GM18505 (cell line): ENCODE data around the gene ANKRD16.
"Not testable (repeated sequence)": the region's sequence is repeated elsewhere in the genome, so short reads cannot be mapped to it uniquely, and the experiment has no call there.

ENCODE experiments used
- ATAC-seq: cut with Tn5 transposase; IDR thresholded peaks from one replicate; pipeline ENCODE4 v1.9.1; 2021; ENCODE audit not compliant: unreplicated experiment
- POLR2A ChIP-seq: IDR thresholded peaks from 4 replicates; pipeline ENCODE4 v1.6.1; 2011; ENCODE audit warnings: borderline replicate concordance; ENCODE audit not compliant: insufficient read depth, insufficient read length; ENCODE audit errors: extremely low read depth

ANKRD16 gene

DNA sequence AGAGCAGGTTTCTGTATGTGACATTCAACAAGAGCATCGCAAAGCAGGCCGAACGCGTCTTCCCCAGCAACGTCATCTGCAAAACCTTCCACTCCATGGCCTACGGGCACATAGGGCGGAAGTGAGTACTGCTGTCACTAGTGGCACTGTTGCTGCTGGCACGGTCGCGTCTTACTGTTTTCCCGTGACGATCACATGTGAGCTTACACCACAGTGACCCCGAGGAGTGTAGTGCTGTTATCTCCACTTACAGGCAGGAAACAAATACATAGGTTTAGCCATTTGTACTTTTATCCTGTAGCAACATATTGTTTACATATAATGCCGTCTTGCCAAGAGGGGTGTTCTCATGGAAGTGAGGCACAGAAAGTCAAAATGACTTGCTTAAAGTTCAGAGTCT is 25.8 kb upstream of the ANKRD16 start:
- ATAC-seq: no peak
- TF ChIP-seq POLR2A: no peak

DNA sequence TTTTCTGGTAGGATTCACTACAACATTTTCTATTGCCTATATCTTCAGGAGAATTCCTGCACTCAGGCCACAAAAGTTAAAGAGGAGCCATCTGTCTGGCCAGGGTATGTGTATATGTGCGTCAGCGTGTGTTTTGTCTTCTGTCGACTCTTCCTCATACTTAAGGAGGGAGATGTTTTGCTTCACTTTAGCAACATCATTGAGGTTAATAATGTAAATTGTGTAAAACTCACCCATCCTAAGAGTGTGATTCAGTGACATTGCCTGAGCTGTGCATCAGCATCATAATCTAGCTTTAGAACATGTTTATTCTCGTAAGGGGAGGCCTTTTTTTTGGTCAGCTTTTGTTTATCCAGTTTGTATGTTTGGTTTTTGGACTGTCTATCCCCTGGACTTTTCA is 24.0 kb upstream of the ANKRD16 start:
- no peak for ATAC-seq
- TF ChIP-seq POLR2A: no peak

DNA sequence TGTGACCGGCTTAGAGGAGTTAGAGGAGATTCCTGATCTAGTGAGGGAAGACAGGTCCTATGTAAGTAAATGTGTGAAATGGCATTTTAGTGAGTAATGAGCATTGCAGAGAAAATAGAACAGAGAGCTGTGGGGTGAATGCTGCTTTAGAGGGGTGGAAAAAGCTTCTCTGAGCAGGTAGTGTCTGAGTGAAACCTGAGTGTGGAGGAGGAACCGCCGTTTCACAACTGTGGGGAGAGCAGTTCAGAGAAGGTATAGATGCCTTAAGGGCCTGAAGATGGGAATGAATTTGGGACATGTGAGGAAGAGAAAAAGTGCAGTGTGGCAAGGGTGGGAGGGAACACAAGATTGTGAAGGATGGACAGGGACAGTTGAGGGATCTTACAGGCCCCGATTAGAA is 22.0 kb upstream of the ANKRD16 start:
- TF ChIP-seq POLR2A: no peak
- no peak for ATAC-seq

- TF ChIP-seq POLR2A: no peak
- no peak for ATAC-seq
Measured at GRCh38 chr10:5910323-5911100, 20.8 kb upstream of the ANKRD16 start.

DNA sequence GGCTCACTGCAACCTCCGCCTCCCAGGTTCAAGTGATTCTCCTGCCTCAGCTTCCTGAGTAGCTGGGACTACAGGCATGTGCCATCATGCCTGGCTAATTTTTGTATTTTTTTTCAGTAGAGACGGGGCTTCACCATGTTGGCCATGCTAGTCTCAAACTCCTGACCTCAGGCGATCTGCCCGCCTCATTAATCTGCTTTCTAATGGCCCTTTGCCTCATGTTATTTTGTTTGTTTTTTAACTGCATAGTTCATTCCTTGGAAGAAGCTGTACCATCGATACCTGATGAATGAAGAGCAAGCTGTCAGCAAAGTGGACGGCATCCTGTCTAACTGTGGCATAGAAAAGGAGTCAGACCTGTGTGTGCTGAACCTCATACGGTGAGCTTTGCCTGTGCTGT is 19.0 kb upstream of the ANKRD16 start:
- ATAC-seq: not testable (repeated sequence)

- no peak for ATAC-seq
- TF ChIP-seq POLR2A: no peak
Measured at GRCh38 chr10:5906651-5907050, 17.0 kb upstream of the ANKRD16 start.

GRCh38 chr10:5905854-5906507 is 16.3 kb upstream of the ANKRD16 start:
- no peak for TF ChIP-seq POLR2A
- no peak for ATAC-seq

GRCh38 chr10:5904227-5904626 is 14.5 kb upstream of the ANKRD16 start:
- TF ChIP-seq POLR2A: no peak
- ATAC-seq: peak; percentile 96

GRCh38 chr10:5903563-5903962 is 13.9 kb upstream of the ANKRD16 start:
- no peak for ATAC-seq
- no peak for TF ChIP-seq POLR2A

GRCh38 chr10:5902511-5903274 is 13.0 kb upstream of the ANKRD16 start:
- no peak for ATAC-seq
- no peak for TF ChIP-seq POLR2A

GRCh38 chr10:5900247-5900646 is 10.6 kb upstream of the ANKRD16 start:
- no peak for ATAC-seq
- no peak for TF ChIP-seq POLR2A

- TF ChIP-seq POLR2A: no peak
- ATAC-seq: no peak
Measured at GRCh38 chr10:5898163-5898562, 8.5 kb upstream of the ANKRD16 start.

- no peak for TF ChIP-seq POLR2A
- no peak for ATAC-seq
Measured at GRCh38 chr10:5897504-5897903, 7.8 kb upstream of the ANKRD16 start.

GRCh38 chr10:5897053-5897340 is 7.3 kb upstream of the ANKRD16 start:
- no peak for TF ChIP-seq POLR2A
- ATAC-seq: no peak
